ENCODE measurements around the gene PRKX.
A peak's percentile ranks its signal among the peaks of the same experiment; 100 is the strongest.
"Not testable (repeated sequence)": the region's sequence is repeated elsewhere in the genome, so short reads cannot be mapped to it uniquely, and the experiment has no call there.

PRKX gene

DNA sequence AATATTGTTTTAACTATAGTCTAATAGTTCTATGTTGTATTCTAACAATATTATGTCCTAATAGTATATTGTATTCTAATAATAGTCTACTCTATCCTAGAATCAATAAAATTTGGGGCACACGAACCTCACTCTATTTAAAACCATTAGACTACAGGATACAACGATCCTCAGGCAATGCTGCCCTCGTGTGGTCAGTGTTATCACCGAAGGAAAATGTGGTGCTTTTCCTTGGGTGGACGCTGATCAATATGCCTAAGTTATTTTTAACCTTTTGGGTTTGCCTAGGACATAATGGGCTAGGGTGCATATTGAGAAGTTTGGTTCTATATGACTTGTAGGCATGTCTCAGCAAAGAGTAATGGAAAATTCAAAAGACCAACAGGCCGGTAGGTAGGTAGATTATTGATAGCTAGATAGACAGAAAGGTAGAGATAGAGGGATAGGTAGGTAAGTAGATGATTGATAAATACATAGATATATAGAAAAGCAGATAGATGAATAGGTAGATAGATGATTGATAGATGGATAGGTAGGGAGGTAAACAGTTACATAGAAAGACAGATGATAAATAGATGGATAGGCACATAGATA, 75.1 kb downstream of the PRKX start:
- H3K27ac ChIP-seq, result no peak overlapping the region
- ChIA-PET POLR2A (ENCODE audit: low non-redundant PET) (no interaction called here), CTCF (no interaction called here)
- DNase-seq (ENCODE audit: low spot score), result peak; percentile 20
- TF ChIP-seq, protein P1, sequence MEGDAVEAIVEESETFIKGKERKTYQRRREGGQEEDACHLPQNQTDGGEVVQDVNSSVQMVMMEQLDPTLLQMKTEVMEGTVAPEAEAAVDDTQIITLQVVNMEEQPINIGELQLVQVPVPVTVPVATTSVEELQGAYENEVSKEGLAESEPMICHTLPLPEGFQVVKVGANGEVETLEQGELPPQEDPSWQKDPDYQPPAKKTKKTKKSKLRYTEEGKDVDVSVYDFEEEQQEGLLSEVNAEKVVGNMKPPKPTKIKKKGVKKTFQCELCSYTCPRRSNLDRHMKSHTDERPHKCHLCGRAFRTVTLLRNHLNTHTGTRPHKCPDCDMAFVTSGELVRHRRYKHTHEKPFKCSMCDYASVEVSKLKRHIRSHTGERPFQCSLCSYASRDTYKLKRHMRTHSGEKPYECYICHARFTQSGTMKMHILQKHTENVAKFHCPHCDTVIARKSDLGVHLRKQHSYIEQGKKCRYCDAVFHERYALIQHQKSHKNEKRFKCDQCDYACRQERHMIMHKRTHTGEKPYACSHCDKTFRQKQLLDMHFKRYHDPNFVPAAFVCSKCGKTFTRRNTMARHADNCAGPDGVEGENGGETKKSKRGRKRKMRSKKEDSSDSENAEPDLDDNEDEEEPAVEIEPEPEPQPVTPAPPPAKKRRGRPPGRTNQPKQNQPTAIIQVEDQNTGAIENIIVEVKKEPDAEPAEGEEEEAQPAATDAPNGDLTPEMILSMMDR (conservative IDR thresholded peaks at IDR 0.05; ENCODE audit: low read depth), result peak; percentile 42

DNA sequence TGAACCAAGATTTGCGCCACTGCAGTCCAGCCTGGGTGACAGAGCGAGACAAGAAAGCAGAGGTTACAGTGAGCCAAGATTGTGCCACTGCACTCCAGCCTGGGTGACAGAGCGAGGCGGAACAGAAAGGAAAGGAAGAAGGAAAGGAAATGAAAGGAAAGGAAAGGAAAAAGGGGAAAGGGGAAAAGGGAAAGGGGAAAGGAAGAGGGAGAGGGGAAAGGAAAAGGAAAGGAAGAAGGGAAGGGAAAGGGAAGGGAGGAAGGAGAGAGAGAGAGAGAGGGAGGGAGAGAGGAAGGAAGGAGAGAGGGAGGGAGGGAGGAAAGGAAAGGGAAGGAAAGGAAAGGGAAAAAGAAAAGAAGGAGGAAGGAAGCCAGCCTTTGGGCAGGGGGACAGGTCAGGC, 76.6 kb downstream of the PRKX start:
- TF ChIP-seq, protein P1 (conservative IDR thresholded peaks at IDR 0.05; ENCODE audit: low read depth), result no peak
- no peak for DNase-seq (ENCODE audit: low spot score)
- POLR2A ChIA-PET (ENCODE audit: low non-redundant PET), result no interaction called here
- H3K27ac ChIP-seq, result no peak overlapping the region
- CTCF ChIA-PET, result interaction anchor here (0.6 kb wide), 1 partner anchor 418 kb away, joined by 3 read pairs; no protein-coding TSS in a partner anchor

DNA sequence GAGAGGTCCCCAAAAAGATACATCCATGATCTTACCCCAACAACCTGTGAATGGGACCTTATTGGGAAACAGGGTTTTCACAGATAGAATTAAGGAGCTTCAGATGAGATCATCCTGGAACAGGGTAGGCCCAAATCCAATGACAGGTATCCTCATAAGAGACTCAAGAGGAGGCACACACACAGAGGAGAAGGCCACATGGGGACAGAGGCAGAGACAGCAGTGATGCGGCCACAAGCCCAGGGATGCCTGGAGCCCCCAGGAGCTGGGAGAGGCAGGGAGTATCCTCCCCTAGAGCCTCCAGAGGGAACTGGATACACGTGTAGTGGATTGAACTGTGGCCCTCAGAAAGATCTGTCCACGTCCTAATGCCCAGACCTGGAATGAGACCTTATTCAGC, 82.3 kb downstream of the PRKX start:
- POLR2A ChIA-PET (ENCODE audit: low non-redundant PET), result no interaction called here
- CTCF ChIA-PET, result no interaction called here
- H3K27ac ChIP-seq, result no peak overlapping the region
- DNase-seq (ENCODE audit: low spot score), result no peak
- TF ChIP-seq, protein P1 (conservative IDR thresholded peaks at IDR 0.05; ENCODE audit: low read depth), result no peak

DNA sequence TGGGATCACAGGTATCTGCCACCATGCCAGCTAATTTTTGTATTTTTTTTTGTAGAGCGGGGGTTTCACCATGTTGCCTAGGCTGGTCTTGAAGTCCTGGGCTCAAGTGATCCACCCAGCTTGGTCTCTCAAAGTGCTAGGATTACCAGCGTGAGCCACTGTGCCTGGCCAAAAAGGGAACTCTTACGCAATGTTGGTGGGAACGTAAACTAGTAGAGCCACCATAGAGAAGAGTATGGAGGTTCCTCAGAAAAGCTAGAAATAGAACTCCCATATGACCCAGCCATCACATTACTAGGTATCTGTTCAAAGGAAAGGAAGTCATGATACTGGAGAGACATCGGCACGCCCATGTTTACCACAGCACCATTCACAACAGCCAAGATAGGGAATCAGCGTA, 85.9 kb downstream of the PRKX start:
- POLR2A ChIA-PET (ENCODE audit: low non-redundant PET), result no interaction called here
- H3K27ac ChIP-seq, result no peak overlapping the region
- TF ChIP-seq, protein P1 (conservative IDR thresholded peaks at IDR 0.05; ENCODE audit: low read depth), result no peak
- CTCF ChIA-PET, result interaction anchor here (0.7 kb wide), 1 partner anchor 512 kb away, joined by 5 read pairs; no protein-coding TSS in a partner anchor
- DNase-seq (ENCODE audit: low spot score), result no peak

DNA sequence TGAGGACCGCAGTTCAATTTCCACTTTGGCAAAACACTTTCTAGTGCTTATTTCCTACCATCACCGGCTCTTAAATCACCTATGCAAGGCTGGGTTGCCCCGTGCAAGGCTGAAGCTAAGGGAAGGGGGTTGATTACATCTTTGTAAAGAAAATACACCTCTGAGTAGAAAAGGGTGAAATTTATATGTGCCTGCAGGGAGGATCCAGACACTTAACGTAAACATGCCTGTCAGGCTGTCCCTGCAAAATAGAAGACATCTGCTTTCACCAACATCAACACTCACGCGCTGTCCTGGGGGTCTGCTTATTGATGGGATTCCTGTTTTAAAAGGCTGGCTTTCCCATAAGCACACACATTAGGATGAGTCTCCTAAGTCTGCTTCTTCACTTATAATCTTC, 92.0 kb downstream of the PRKX start:
- no peak for DNase-seq (ENCODE audit: low spot score)
- ChIA-PET CTCF (no interaction called here), POLR2A (ENCODE audit: low non-redundant PET) (no interaction called here)
- TF ChIP-seq, protein P1 (conservative IDR thresholded peaks at IDR 0.05; ENCODE audit: low read depth), result no peak
- H3K27ac ChIP-seq, result no peak overlapping the region

DNA sequence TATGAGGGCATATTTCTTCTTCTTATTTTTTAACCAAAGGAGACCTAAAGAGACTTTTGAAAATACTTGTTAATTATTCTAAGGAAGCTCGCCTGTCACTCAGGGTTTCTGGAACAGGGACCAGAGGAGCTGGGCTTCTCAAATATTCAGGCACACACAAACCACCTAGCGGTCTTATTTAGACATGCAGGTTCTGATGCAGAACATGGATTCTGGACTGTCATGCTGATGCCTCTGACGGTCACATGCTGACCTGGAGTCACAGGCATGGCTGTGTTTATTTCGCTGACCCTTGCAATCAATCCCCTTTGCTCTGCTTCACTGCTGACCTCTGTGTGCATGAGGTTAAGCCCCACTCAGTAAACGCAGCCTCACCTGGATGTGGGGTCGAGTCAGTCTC, 101.7 kb downstream of the PRKX start:
- CTCF ChIA-PET; POLR2A ChIA-PET (ENCODE audit: low non-redundant PET); DNase-seq (ENCODE audit: low spot score); H3K27ac ChIP-seq: not testable (repeated sequence)

DNA sequence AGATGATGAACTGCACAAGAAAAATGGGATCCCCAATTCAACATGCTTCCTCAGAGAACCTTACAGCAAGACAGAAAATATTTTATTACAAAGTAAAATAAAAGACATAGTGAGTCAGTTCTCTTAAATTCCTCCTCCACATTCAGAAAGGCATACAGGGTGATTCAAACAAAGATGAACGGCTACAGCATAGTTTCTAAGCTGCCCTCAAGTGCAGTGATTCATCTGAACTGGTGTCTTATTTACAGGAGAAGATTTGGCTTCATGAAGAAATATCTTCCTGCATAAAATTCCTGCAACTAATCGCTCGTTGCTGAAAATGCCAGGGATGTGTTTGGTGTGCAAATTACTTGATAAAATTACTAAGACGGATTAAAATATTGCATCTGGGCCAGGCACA, 103.6 kb downstream of the PRKX start:
- ChIA-PET POLR2A (ENCODE audit: low non-redundant PET) (no interaction called here), CTCF (no interaction called here)
- H3K27ac ChIP-seq, result no peak overlapping the region
- no peak for DNase-seq (ENCODE audit: low spot score)
- TF ChIP-seq, protein P1 (conservative IDR thresholded peaks at IDR 0.05; ENCODE audit: low read depth), result no peak

All from RWPE1 (cell line).